AG09319 (cell line): Measurements from ENCODE around the gene ZNF710.

ENCODE experiments used
- DNase-seq: peaks from one replicate; pipeline ENCODE4 v3.0.0-alpha.2; 2010; ENCODE audit warnings: low read depth; ENCODE audit errors: extremely low read depth
- TF ChIP-seq, protein P1 (sequence below): IDR thresholded peaks from 2 replicates; pipeline ENCODE4 v1.5.1; 2011; ENCODE audit warnings: low read depth, mild to moderate bottlenecking, inconsistent platforms, low read length, moderate library complexity

Gene ZNF710

DNA sequence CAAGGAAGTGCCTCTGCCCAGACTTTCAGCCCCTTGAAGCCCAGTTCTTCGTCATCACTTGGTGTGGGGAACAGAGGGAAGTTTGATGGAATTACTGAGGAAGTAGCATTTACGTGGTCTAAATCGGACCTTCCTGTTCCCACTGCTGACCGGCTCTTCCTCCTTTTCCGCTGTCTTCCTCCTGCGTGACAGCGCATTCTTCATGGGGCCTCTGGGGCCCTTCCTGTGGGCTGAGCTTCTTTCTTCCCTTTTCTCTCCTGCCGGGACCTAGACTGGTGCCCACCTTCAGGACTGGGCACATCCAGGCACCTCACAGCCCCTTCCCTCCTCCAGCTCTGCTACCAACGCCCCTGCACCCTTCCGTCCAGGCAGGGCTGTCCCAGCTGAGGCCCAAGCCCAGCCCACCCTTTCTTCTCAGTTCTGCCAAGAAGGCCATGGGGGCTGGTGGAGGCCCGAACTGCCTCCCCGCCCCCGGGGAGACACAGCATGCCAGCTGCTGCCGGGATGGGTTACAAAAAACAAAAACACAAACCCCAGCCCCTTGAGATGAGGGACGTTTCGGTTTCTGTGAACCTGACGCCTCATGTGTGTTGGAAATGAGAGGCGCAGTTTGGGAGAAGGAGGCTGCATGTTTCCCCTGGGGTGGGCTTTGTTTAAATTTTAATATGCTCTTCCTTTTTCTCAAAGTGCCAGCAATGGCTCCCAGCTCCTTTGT is 19.1 kb downstream of the ZNF710 start:
- TF ChIP-seq, protein P1, sequence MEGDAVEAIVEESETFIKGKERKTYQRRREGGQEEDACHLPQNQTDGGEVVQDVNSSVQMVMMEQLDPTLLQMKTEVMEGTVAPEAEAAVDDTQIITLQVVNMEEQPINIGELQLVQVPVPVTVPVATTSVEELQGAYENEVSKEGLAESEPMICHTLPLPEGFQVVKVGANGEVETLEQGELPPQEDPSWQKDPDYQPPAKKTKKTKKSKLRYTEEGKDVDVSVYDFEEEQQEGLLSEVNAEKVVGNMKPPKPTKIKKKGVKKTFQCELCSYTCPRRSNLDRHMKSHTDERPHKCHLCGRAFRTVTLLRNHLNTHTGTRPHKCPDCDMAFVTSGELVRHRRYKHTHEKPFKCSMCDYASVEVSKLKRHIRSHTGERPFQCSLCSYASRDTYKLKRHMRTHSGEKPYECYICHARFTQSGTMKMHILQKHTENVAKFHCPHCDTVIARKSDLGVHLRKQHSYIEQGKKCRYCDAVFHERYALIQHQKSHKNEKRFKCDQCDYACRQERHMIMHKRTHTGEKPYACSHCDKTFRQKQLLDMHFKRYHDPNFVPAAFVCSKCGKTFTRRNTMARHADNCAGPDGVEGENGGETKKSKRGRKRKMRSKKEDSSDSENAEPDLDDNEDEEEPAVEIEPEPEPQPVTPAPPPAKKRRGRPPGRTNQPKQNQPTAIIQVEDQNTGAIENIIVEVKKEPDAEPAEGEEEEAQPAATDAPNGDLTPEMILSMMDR, result no peak
- DNase-seq, result no peak

DNA sequence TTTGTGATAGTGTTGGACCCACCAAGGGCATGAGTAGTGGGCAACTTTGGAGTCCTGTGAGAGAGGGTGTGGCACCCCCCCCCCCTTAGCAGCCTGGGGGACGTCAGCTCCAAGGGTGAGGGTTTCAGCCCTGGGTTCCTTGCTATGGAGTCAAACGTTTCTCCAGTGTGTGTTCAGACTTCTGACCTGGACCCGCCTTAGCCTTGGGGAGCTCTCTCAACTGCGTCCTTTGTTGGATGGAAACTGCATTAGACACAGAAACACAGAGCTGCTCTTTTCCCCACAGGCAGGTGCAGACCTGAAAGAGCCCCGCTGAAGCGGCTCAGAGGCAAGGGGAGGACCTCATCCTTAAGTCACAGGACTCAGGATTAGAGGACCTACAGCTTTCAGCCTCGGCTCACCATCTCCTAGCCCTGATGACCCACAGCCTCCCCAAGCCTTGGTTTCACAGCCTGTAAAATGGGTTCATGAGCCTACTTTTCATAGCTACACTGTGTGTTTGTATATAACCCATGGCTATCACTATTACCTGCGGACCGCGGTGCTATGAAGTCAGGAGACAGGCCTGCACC is 19.9 kb downstream of the ZNF710 start:
- DNase-seq, result no peak
- TF ChIP-seq, protein P1, result no peak

DNA sequence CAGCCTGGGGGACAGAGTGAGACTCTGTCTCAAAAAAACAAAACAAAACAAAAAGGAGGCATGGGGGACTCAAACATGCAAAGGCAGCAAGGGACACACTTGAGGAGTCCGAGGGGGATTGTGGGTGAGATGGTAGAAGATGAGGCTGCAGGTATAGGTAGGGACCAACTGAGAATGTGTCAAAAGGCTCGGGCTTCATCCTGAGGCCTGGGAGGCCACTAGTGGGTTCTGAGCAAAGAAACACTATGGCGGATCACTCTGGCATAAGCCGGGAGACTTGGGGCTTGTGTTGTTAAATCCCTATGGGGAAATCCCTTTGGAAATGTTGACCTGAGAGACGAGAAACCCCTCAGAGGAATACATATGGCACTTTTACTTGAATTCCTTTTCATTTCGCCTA is 21.2 kb downstream of the ZNF710 start:
- TF ChIP-seq, protein P1, result no peak
- no peak for DNase-seq

DNA sequence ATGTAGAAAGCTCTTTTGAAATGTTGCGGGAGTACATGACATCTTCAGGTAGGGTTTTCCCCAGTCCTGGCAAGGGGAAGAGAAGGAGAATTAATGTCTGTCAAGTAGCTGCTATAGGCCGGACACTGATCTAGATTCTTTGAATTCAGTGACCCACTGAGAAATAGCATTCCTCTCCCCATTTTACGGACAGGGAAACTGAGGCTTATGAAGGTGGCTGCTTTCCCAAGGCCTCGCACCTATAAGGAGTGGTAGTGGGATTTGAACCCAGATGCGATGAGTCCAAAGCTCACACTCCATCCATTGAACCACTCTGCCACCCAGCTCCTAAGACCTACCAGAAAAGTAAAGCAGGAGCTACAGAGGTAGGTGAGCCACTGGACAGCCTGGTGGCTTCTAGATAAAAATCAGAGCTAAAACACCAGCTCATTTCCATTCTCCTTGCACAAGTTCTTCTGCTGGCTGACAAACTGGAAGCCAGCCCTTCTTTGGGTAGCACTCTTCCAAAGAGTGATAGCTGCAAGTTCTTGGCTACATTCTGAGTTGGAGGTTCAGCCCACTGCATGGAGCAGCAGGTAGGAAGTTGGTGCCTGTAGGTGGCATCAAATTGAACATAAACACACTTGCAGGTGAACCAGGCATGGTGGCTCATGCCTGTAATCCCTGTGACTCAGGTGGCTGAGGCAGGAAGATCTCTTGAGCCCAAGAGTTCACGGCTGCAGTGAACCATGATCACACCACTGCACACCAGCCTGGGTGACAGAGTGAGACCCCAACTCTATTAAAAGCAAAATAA is 22.0 kb downstream of the ZNF710 start:
- TF ChIP-seq, protein P1, result no peak
- DNase-seq, result no peak

DNA sequence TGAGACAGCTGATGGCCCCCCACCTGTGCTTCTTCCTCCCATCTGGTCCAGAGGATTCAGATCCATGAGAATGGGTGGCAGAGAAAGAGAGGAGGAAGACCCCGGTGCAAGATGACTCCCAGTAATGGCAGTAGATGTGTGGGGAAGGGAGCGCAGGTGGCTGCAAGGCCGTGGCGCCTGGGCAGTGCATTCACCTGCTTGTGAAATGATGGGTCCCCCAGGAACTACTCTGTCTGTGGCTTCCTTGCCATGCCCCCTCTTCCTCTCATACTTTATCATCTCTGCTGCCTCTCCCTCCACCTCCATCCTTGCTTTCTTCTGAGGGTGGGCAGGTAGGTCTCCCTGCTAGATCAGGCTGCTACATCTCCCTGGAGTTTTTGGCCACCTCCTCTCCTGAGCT is 23.3 kb downstream of the ZNF710 start:
- no peak for DNase-seq
- TF ChIP-seq, protein P1, result no peak

DNA sequence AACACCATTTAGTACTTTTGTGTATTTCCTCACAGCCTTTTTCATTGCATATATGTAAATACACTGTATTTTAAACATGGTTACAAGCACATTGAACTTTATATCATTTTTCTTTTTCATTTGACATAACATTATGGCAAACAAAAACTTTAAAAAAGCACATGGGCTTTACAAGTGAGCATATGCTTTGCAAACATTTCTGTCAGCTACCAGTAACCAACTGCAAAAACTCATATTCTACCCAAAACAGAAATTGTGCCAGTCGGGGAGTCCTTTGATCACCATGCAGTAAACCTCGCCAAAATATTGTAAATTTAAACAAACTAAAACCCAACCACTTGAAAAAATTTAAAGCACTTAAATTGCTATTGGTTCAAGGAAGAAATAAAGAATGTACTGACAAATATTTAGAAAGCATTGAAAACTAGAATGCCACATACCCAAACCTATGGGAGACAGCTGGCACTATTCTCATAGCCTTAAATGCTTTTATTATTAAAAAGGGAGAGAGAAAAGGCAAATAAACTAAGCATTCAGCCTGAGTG is 24.4 kb downstream of the ZNF710 start:
- TF ChIP-seq, protein P1, result no peak
- no peak for DNase-seq
